Thymus (tissue), 11 donors: ENCODE data around the gene SLC12A1. TPM values are rescaled to one million over a fixed set of nuclear protein-coding genes. Genes with fewer than 3 reads are reported as not detected.

Experiments used
- DNase-seq, 9 donors: peaks; one replicate each; pipeline ENCODE4 v3.0.0-alpha.2; 2013; ENCODE audit warnings: low spot score in 9 of 9, low read depth in 6 of 9, missing footprints in 1 of 9
- H3K27ac ChIP-seq, 2 donors: one replicate each; pipeline ENCODE4 v1.5.1; 2013; ENCODE audit warnings: control low read depth in 1 of 2, low read depth in 1 of 2, low read length in 1 of 2, mild to moderate bottlenecking in 1 of 2, moderate library complexity in 1 of 2
- H3K27me3 ChIP-seq, 2 donors: one replicate each; pipeline ENCODE4 v1.5.1; 2013; ENCODE audit warnings: low read length in 1 of 2; ENCODE audit not compliant: control insufficient read depth in 2 of 2, insufficient read depth in 1 of 2
- H3K36me3 ChIP-seq, 2 donors: one replicate each; pipeline ENCODE4 v1.5.1; 2013; ENCODE audit warnings: low read length in 1 of 2, mild to moderate bottlenecking in 1 of 2, moderate library complexity in 1 of 2; ENCODE audit not compliant: control insufficient read depth in 2 of 2, insufficient read depth in 2 of 2
- H3K4me1 ChIP-seq, 2 donors: one replicate each; pipeline ENCODE4 v1.5.1; 2013; ENCODE audit warnings: low read length in 2 of 2; ENCODE audit not compliant: control insufficient read depth in 2 of 2, insufficient read depth in 2 of 2
- H3K4me3 ChIP-seq, 2 donors: one replicate each; pipeline ENCODE4 v1.5.1; 2013; ENCODE audit warnings: low read length in 2 of 2, control low read depth in 1 of 2, mild to moderate bottlenecking in 1 of 2
- H3K9me3 ChIP-seq, 2 donors: one replicate each; pipeline ENCODE4 v1.5.1; 2013; ENCODE audit warnings: low read length in 1 of 2, mild to moderate bottlenecking in 1 of 2; ENCODE audit not compliant: control insufficient read depth in 2 of 2, insufficient read depth in 1 of 2
- WGBS: extraction: QIAGEN DNeasy Blood & Tissue Kit; methylation state at CpG from one replicate; pipeline ENCODE4 v1.1.7; 2013; 5-methylcytosine and 5-hydroxymethylcytosine counted together
- polyA plus RNA-seq: library from polyadenylated mRNA; stranded (reverse); fragments of 200-250 nt; gene quantifications from one replicate; pipeline ENCODE4 v1.2.3, GENCODE V29; 2013
- total RNA-seq: library from RNA; stranded (reverse); fragments of 120-200 nt; gene quantifications from one replicate; pipeline ENCODE4 v1.2.4, GENCODE V29; 2013
- donor health status: healthy.

The SLC12A1 gene
- total and polyA plus RNA-seq, 2 donors: 0.05 to 0.11 TPM

GRCh38 chr15:48225771-48226170 is 19.7 kb downstream of the SLC12A1 start:
- no peak overlapping the region for H3K27ac ChIP-seq
- 93% methylated on average over 3 of the region's 3 CpGs for WGBS
- no peaks in the 10 kb centered on the region for H3K9me3 ChIP-seq
- no peaks in the 10 kb centered on the region for H3K4me1 ChIP-seq
- no peaks in the 10 kb centered on the region for H3K36me3 ChIP-seq
- H3K27me3 ChIP-seq: no peaks in the 10 kb centered on the region
- no peak for DNase-seq
- H3K4me3 ChIP-seq: no peak overlapping the region

GRCh38 chr15:48230498-48230897 is 24.4 kb downstream of the SLC12A1 start:
- no peak for DNase-seq
- 91% methylated on average over 5 of the region's 5 CpGs for WGBS
- H3K27ac ChIP-seq: no peak overlapping the region
- H3K4me1 ChIP-seq: no peaks in the 10 kb centered on the region
- no peaks in the 10 kb centered on the region for H3K36me3 ChIP-seq
- no peaks in the 10 kb centered on the region for H3K9me3 ChIP-seq
- H3K4me3 ChIP-seq: no peak overlapping the region
- H3K27me3 ChIP-seq: no peaks in the 10 kb centered on the region

GRCh38 chr15:48233246-48233645 is 27.1 kb downstream of the SLC12A1 start:
- Histone ChIP-seq H3K27me3 (no peaks in the 10 kb centered on the region), H3K36me3 (no peaks in the 10 kb centered on the region), H3K9me3 (no peaks in the 10 kb centered on the region), H3K27ac (no peak overlapping the region), H3K4me1 (no peaks in the 10 kb centered on the region), H3K4me3 (no peak overlapping the region)
- no peak for DNase-seq

GRCh38 chr15:48239334-48239733 is 33.2 kb downstream of the SLC12A1 start:
- WGBS: 96% methylated on average over 4 of the region's 4 CpGs
- no peaks in the 10 kb centered on the region for H3K27me3 ChIP-seq
- no peaks in the 10 kb centered on the region for H3K36me3 ChIP-seq
- H3K9me3 ChIP-seq: no peaks in the 10 kb centered on the region
- H3K4me3 ChIP-seq: no peak overlapping the region
- DNase-seq: no peak
- no peak overlapping the region for H3K27ac ChIP-seq
- no peaks in the 10 kb centered on the region for H3K4me1 ChIP-seq

GRCh38 chr15:48242015-48242414 is 35.9 kb downstream of the SLC12A1 start:
- Histone ChIP-seq H3K4me3 (no peak overlapping the region), H3K36me3 (no peaks in the 10 kb centered on the region), H3K27me3 (no peaks in the 10 kb centered on the region), H3K9me3 (no peaks in the 10 kb centered on the region), H3K4me1 (no peaks in the 10 kb centered on the region), H3K27ac (no peak overlapping the region)
- no peak for DNase-seq

GRCh38 chr15:48242535-48242934 is 36.4 kb downstream of the SLC12A1 start:
- 96% methylated on average over 4 of the region's 4 CpGs for WGBS
- Histone ChIP-seq H3K9me3 (no peaks in the 10 kb centered on the region), H3K27me3 (no peaks in the 10 kb centered on the region), H3K36me3 (no peaks in the 10 kb centered on the region), H3K4me1 (no peaks in the 10 kb centered on the region), H3K27ac (no peak overlapping the region), H3K4me3 (no peak overlapping the region)
- no peak for DNase-seq

- Histone ChIP-seq H3K36me3 (no peaks in the 10 kb centered on the region), H3K4me3 (no peak overlapping the region), H3K4me1 (no peaks in the 10 kb centered on the region), H3K9me3 (no peaks in the 10 kb centered on the region), H3K27me3 (no peaks in the 10 kb centered on the region), H3K27ac (no peak overlapping the region)
- no peak for DNase-seq
- whole genome bisulfite sequencing: 96% methylated on average over 1 of the region's 1 CpG
These were observed 38.8 kb downstream of the SLC12A1 start for GRCh38 chr15:48244921-48245320.

GRCh38 chr15:48248414-48248813 is 42.3 kb downstream of the SLC12A1 start:
- DNase-seq: no peak
- Histone ChIP-seq H3K4me1 (no peaks in the 10 kb centered on the region), H3K27ac (no peak overlapping the region), H3K27me3 (no peaks in the 10 kb centered on the region), H3K36me3 (no peaks in the 10 kb centered on the region), H3K4me3 (no peak overlapping the region), H3K9me3 (no peaks in the 10 kb centered on the region)
- WGBS: 67% methylated on average over 5 of the region's 5 CpGs

GRCh38 chr15:48250640-48251076 is 44.6 kb downstream of the SLC12A1 start:
- whole genome bisulfite sequencing: 47% methylated on average over 6 of the region's 6 CpGs
- Histone ChIP-seq H3K27me3 (no peaks in the 10 kb centered on the region), H3K36me3 (no peaks in the 10 kb centered on the region), H3K4me1 (no peaks in the 10 kb centered on the region), H3K4me3 (no peak overlapping the region), H3K27ac (no peak overlapping the region), H3K9me3 (no peaks in the 10 kb centered on the region)
- peak in 5 of 9 donors; percentile 1 to 41 (median 9) for DNase-seq

- Histone ChIP-seq H3K4me1 (no peaks in the 10 kb centered on the region), H3K27ac (no peak overlapping the region), H3K36me3 (no peaks in the 10 kb centered on the region), H3K9me3 (no peaks in the 10 kb centered on the region), H3K4me3 (no peak overlapping the region), H3K27me3 (no peaks in the 10 kb centered on the region)
- no peak for DNase-seq
- 80% methylated on average over 4 of the region's 4 CpGs for WGBS
These were observed 47.1 kb downstream of the SLC12A1 start for GRCh38 chr15:48253172-48253571.
